ENCODE measurements around the gene CCDC188. TPM values are rescaled to one million over a fixed set of nuclear protein-coding genes. Genes with fewer than 3 reads are reported as not detected.

CCDC188 gene
- total RNA-seq, 1 donor from 2014 or later = 0.82 TPM

- no peak for DNase-seq (ENCODE audit: low spot score in 2 of 2)
- FAIRE-seq = no peak
Measured at GRCh38 chr22:20111045-20111688, 39.7 kb downstream of the CCDC188 start.

GRCh38 chr22:20110359-20110985, 40.4 kb downstream of the CCDC188 start:
- FAIRE-seq (no peak), DNase-seq (ENCODE audit: low spot score in 2 of 2) (no peak)

- no peak for DNase-seq (ENCODE audit: low spot score in 2 of 2)
- FAIRE-seq = no peak
Measured at GRCh38 chr22:20109411-20110358, 41.2 kb downstream of the CCDC188 start.

- DNase-seq (ENCODE audit: low spot score in 2 of 2) (no peak), FAIRE-seq (no peak)
Measured at GRCh38 chr22:20108757-20109230, 42.1 kb downstream of the CCDC188 start.

- FAIRE-seq (no peak), DNase-seq (ENCODE audit: low spot score in 2 of 2) (no peak)
Measured at GRCh38 chr22:20107951-20108756, 42.7 kb downstream of the CCDC188 start.

- FAIRE-seq = no peak
- no peak for DNase-seq (ENCODE audit: low spot score in 2 of 2)
Measured at GRCh38 chr22:20107471-20107901, 43.4 kb downstream of the CCDC188 start.

- no peak for FAIRE-seq
Measured at GRCh38 chr22:20106849-20107237, 44.0 kb downstream of the CCDC188 start.

GRCh38 chr22:20106205-20106848, 44.5 kb downstream of the CCDC188 start:
- FAIRE-seq (no peak), DNase-seq (ENCODE audit: low spot score in 2 of 2) (peak in 1 of 2 donors; percentile 51)

More at GRCh38 chr22:20106849-20107237, 44.0 kb downstream of the CCDC188 start:
- DNase-seq (ENCODE audit: low spot score in 2 of 2) = no peak

GRCh38 chr22:20105456-20106204, 45.2 kb downstream of the CCDC188 start:
- DNase-seq (ENCODE audit: low spot score in 2 of 2) = no peak
- FAIRE-seq = no peak

GRCh38 chr22:20102203-20102780, 48.6 kb downstream of the CCDC188 start:
- FAIRE-seq = no peak
- DNase-seq (ENCODE audit: low spot score in 2 of 2) = no peak

GRCh38 chr22:20101638-20102037, 49.2 kb downstream of the CCDC188 start:
- no peak for FAIRE-seq
- DNase-seq (ENCODE audit: low spot score in 2 of 2) = no peak

GRCh38 chr22:20099099-20099711, 51.6 kb downstream of the CCDC188 start:
- no peak for FAIRE-seq
- DNase-seq (ENCODE audit: low spot score in 2 of 2) = no peak

Small RNAs within 50 kb of the gene (small RNA-seq; reads per million reads assigned to genes)
- gene MIR6816 (0.10 reads per million), gene RF00599 (not detected)

Other genes starting within 250 kb of the CCDC188 start
- 26.5 TPM for gene COMT, start 209.3 kb downstream of the CCDC188 start, total RNA-seq
- 15.5 TPM for gene TXNRD2, start 209.2 kb downstream of the CCDC188 start, total RNA-seq
- 52.6 TPM for gene ARVCF, start 134.2 kb downstream of the CCDC188 start, total RNA-seq
- gene TANGO2, start 129.9 kb downstream of the CCDC188 start, total RNA-seq = 8.2 TPM
- gene DGCR8, start 70.8 kb downstream of the CCDC188 start, total RNA-seq = 42.8 TPM
- 182 TPM for gene RANBP1, start 35.0 kb downstream of the CCDC188 start, total RNA-seq
- 28.9 TPM for gene TRMT2A, start 33.8 kb downstream of the CCDC188 start, total RNA-seq
- 2.9 TPM for gene ZDHHC8, start 19.3 kb downstream of the CCDC188 start, total RNA-seq
- 10.2 TPM for gene RTN4R, start 117.3 kb upstream of the CCDC188 start, total RNA-seq
- 26.5 TPM for gene DGCR6L, start 169.0 kb upstream of the CCDC188 start, total RNA-seq
- gene ZNF74, start 243.1 kb upstream of the CCDC188 start, total RNA-seq = 39.9 TPM